D721Med (cell line): Measurements from ENCODE around the gene MUC5B.

Experiments
- DNase-seq: peaks from one replicate; pipeline ENCODE4 v3.0.0; 2011; ENCODE audit warnings: low spot score; ENCODE audit not compliant: insufficient read length
- FAIRE-seq: peaks from 2 replicates; lab custom pipeline; 2011; peaks lifted over from hg19 to GRCh38; lab: Jason Lieb, UNC
- CTCF ChIP-seq: IDR thresholded peaks from 2 replicates; pipeline ENCODE4 v1.5.1; 2012; ENCODE audit warnings: mild to moderate bottlenecking, control low read depth; ENCODE audit not compliant: insufficient read depth; ENCODE audit errors: missing control alignments

Gene MUC5B

DNA sequence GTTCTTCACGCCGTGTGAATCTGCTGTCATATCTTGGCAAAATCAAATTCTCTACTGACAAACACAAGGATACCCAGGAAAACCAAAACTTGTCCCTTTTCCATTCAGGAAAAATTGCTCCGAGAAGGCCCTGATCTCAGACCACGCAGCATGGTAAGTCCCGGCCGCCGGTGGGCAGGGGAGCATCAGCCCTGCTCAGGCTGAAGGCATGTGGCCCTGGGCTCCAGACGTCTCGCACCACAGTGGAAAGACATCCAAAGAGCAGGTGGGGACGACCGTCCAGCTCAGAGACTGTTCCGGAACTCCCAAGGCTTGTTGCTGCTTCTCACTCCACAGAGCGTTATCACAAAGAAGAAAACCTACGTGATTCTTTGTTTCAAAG is 56.8 kb downstream of the MUC5B start:
- TF ChIP-seq CTCF: no peak
- FAIRE-seq: no peak
- DNase-seq: no peak

GRCh38 chr11:1280116-1281035 is 57.5 kb downstream of the MUC5B start:
- DNase-seq (no peak), FAIRE-seq (no peak)
- no peak for TF ChIP-seq CTCF

DNA sequence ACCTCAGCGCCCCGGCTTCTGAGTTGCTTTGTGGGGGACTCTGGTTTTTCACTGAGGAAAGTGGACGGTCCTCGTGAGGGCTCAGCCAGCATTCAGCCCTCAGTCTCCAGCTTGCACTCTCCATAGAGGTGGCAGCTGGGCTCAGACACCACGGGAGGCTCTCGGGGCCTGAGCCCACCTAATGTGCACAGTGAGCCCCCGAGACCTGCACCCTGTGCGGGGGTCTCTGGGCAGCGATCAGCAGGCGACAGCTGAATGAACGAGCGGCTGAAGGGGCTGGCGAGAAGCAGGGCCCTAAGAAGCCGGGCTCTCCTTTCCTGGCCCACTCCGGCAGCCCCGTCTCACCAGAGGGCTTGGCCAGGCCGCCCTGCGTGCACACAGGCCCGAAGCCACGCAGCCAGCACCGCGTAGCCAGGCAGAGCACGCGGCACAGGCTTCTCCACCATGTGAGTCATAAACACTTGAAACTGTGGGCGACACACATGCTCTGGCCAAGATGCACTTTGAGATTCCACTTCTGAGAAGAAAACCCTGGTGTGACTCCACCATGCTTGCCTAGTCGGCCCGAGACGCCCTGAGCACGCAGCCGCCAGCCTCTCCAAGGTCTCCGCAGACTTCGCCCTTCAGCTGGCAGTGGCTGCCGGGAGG is 58.6 kb downstream of the MUC5B start:
- TF ChIP-seq CTCF: no peak
- no peak for FAIRE-seq

GRCh38 chr11:1281974-1282365 is 59.1 kb downstream of the MUC5B start:
- TF ChIP-seq CTCF: no peak
- DNase-seq: no peak
- FAIRE-seq: no peak

More for the DNA sequence above, 58.6 kb downstream of the MUC5B start:
- DNase-seq: no peak

- TF ChIP-seq CTCF: no peak
- no peak for DNase-seq
- FAIRE-seq: no peak
Measured at GRCh38 chr11:1283091-1283511, 60.2 kb downstream of the MUC5B start.

- DNase-seq (no peak), FAIRE-seq (no peak)
- no peak for TF ChIP-seq CTCF
Measured at GRCh38 chr11:1283906-1284305, 61.0 kb downstream of the MUC5B start.
